Ishikawa (cell line): ENCODE data around the gene PVR.

Experiments used
- CEBPB ChIP-seq: IDR thresholded peaks from 2 replicates; pipeline ENCODE4 v1.6.1; 2012
- CREB1 ChIP-seq: IDR thresholded peaks from 2 replicates; pipeline ENCODE4 v1.6.1; 2012; ENCODE audit warnings: low read depth
- EGR1 ChIP-seq: IDR thresholded peaks from 2 replicates; pipeline ENCODE4 v1.6.1; 2012
- EP300 ChIP-seq: IDR thresholded peaks from 2 replicates; pipeline ENCODE4 v1.6.1; 2012; ENCODE audit warnings: borderline replicate concordance
- FOXM1 ChIP-seq: IDR thresholded peaks from 2 replicates; pipeline ENCODE4 v1.6.1; 2012; ENCODE audit warnings: low read depth, borderline replicate concordance
- MAX ChIP-seq: IDR thresholded peaks from 2 replicates; pipeline ENCODE4 v1.6.1; 2012
- NFIC ChIP-seq: IDR thresholded peaks from 2 replicates; pipeline ENCODE4 v1.6.1; 2012
- RAD21 ChIP-seq: IDR thresholded peaks from 2 replicates; pipeline ENCODE4 v1.6.1; 2012; ENCODE audit warnings: low read depth
- REST ChIP-seq: IDR thresholded peaks from 2 replicates; pipeline ENCODE4 v1.6.1; 2012; ENCODE audit warnings: low read depth, mild to moderate bottlenecking
- TAF1 ChIP-seq: IDR thresholded peaks from 2 replicates; pipeline ENCODE4 v1.6.1; 2012; ENCODE audit warnings: low read depth, mild to moderate bottlenecking
- TCF12 ChIP-seq: IDR thresholded peaks from 2 replicates; pipeline ENCODE4 v1.6.1; 2012; ENCODE audit warnings: low read depth
- TEAD4 ChIP-seq: IDR thresholded peaks from 2 replicates; pipeline ENCODE4 v1.6.1; 2012
- USF1 ChIP-seq: IDR thresholded peaks from 2 replicates; pipeline ENCODE4 v1.6.1; 2012
- YY1 ChIP-seq: IDR thresholded peaks from 2 replicates; pipeline ENCODE4 v1.6.1; 2012; ENCODE audit warnings: low read depth
- ZBTB7A ChIP-seq: IDR thresholded peaks from 2 replicates; pipeline ENCODE4 v1.6.1; 2012; ENCODE audit warnings: low read depth

PVR gene

GRCh38 chr19:44694184-44694579, 50.5 kb downstream of the PVR start:
- no peak for TF ChIP-seq TCF12
- no peak for TF ChIP-seq CREB1
- TF ChIP-seq USF1: no peak
- TF ChIP-seq FOXM1: no peak
- TF ChIP-seq CEBPB: no peak
- TF ChIP-seq TAF1: no peak
- peak; percentile 28; the same call in 1 of the 2 replicates for TF ChIP-seq RAD21
- TF ChIP-seq TEAD4: no peak
- TF ChIP-seq REST: no peak

- TF ChIP-seq EGR1: no peak
These were observed 53.4 kb downstream of the PVR start for GRCh38 chr19:44696939-44697669.

GRCh38 chr19:44697670-44698034, 53.9 kb downstream of the PVR start:
- TF ChIP-seq ZBTB7A: no peak
- TF ChIP-seq USF1: no peak
- no peak for TF ChIP-seq EGR1
- TF ChIP-seq CEBPB: no peak
- TF ChIP-seq TEAD4: no peak
- TF ChIP-seq MAX: no peak
- TF ChIP-seq TAF1: no peak
- TF ChIP-seq NFIC: no peak
- no peak for TF ChIP-seq CREB1
- no peak for TF ChIP-seq FOXM1
- TF ChIP-seq RAD21: no peak
- TF ChIP-seq REST: no peak
- TF ChIP-seq TCF12: no peak
- TF ChIP-seq YY1: no peak
- TF ChIP-seq EP300: no peak

GRCh38 chr19:44698492-44699201, 54.9 kb downstream of the PVR start, which contains the start of gene CEACAM16:
Gene CEACAM16 (plus strand): TSS chr19:44699151. CDS start chr19:44701457, 2,306 bp downstream.
- no peak for TF ChIP-seq FOXM1
- no peak for TF ChIP-seq YY1
- no peak for TF ChIP-seq RAD21
- no peak for TF ChIP-seq NFIC
- TF ChIP-seq TAF1: no peak
- no peak for TF ChIP-seq EP300
- no peak for TF ChIP-seq REST
- TF ChIP-seq TEAD4: no peak
- TF ChIP-seq MAX: no peak
- TF ChIP-seq CREB1: no peak
- TF ChIP-seq ZBTB7A: no peak
- no peak for TF ChIP-seq TCF12
- no peak for TF ChIP-seq CEBPB
- TF ChIP-seq EGR1: no peak
- TF ChIP-seq USF1: no peak
